Measurements from ENCODE around the gene ZSWIM6.

ZSWIM6 gene

GRCh38 chr5:61538722-61539501 lies 206.9 kb downstream of the ZSWIM6 start:
- H3K4me3 ChIP-seq (ENCODE audit: control insufficient read depth in 1 of 7, extremely low read depth in 1 of 7, insufficient read depth in 4 of 7, low read depth in 2 of 7, low read length in 6 of 7) = no peak overlapping the region
- H3K27me3 ChIP-seq (replicated peaks in 2 of 5; ENCODE audit: control insufficient read depth in 4 of 5, insufficient read depth in 5 of 5, low read length in 4 of 5) = no peaks in the 10 kb centered on the region
- H3K4me1 ChIP-seq (ENCODE audit: control extremely low read depth in 1 of 4, control insufficient read depth in 4 of 4, insufficient read depth in 4 of 4, low read length in 3 of 4) = peaks cover 2 to 10% (median 7%) of the 10 kb centered on the region in 4 experiments
- POLR2A ChIA-PET = no interaction called here
- peaks cover 27 to 52% (median 36%) of the 10 kb centered on the region in 4 experiments for H3K36me3 ChIP-seq (ENCODE audit: control insufficient read depth in 4 of 4, insufficient read depth in 4 of 4, low read length in 3 of 4)
- DNase-seq = no peak
- H3K9me3 ChIP-seq (ENCODE audit: control extremely low read depth in 1 of 5, control insufficient read depth in 4 of 5, insufficient read depth in 2 of 5, low read depth in 1 of 5, low read length in 4 of 5) = peaks cover 0 to 21% (median 20%) of the 10 kb centered on the region in 5 experiments
- H3K27ac ChIP-seq (ENCODE audit: insufficient read depth in 1 of 2, low read depth in 1 of 2, low read length in 2 of 2, poor library complexity in 1 of 2, severe bottlenecking in 2 of 2) = no peak overlapping the region
- 100% methylated on average over 5 of the region's 5 CpGs for WGBS (ENCODE audit: insufficient coverage)
- CTCF ChIA-PET = interaction anchor here (0.5 to 1.5 kb wide), 2 partner anchors 11 to 1849 kb away, joined by 3 to 4 read pairs; no protein-coding TSS in a partner anchor

DNA sequence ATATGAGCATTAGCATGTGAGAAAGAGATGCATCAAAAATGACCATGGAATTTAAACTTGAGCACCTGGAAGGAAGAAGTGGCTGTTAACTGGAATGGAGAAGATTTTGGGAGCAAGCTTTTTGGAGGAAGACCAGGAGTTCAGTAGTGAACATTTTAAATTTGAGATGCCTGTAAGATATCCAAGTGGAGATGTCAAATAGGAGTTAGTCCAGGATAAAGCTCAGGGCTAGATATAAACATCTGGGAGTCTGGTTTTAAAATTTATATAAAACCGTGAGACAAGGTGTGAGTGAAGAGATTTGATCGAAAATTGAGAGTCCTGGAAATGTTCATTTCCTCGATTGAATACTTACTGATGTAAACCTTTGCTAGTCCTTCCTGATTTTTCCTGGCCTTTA lies 217.5 kb downstream of the ZSWIM6 start:
- Histone ChIP-seq H3K27me3 (replicated peaks in 2 of 5; ENCODE audit: control insufficient read depth in 4 of 5, insufficient read depth in 5 of 5, low read length in 4 of 5) (no peaks in the 10 kb centered on the region), H3K4me3 (ENCODE audit: control insufficient read depth in 1 of 7, extremely low read depth in 1 of 7, insufficient read depth in 4 of 7, low read depth in 2 of 7, low read length in 6 of 7) (no peak overlapping the region), H3K27ac (ENCODE audit: insufficient read depth in 1 of 2, low read depth in 1 of 2, low read length in 2 of 2, poor library complexity in 1 of 2, severe bottlenecking in 2 of 2) (no peak overlapping the region), H3K9me3 (ENCODE audit: control extremely low read depth in 1 of 5, control insufficient read depth in 4 of 5, insufficient read depth in 2 of 5, low read depth in 1 of 5, low read length in 4 of 5) (peaks cover 0 to 2% (median 0%) of the 10 kb centered on the region in 5 experiments), H3K36me3 (ENCODE audit: control insufficient read depth in 4 of 4, insufficient read depth in 4 of 4, low read length in 3 of 4) (peaks cover 3 to 11% (median 6%) of the 10 kb centered on the region in 4 experiments), H3K4me1 (ENCODE audit: control extremely low read depth in 1 of 4, control insufficient read depth in 4 of 4, insufficient read depth in 4 of 4, low read length in 3 of 4) (no peaks in the 10 kb centered on the region)
- WGBS (ENCODE audit: insufficient coverage) = 95% methylated on average over 3 of the region's 3 CpGs
- no peak for DNase-seq
- ChIA-PET POLR2A (no interaction called here), CTCF (no interaction called here)

DNA sequence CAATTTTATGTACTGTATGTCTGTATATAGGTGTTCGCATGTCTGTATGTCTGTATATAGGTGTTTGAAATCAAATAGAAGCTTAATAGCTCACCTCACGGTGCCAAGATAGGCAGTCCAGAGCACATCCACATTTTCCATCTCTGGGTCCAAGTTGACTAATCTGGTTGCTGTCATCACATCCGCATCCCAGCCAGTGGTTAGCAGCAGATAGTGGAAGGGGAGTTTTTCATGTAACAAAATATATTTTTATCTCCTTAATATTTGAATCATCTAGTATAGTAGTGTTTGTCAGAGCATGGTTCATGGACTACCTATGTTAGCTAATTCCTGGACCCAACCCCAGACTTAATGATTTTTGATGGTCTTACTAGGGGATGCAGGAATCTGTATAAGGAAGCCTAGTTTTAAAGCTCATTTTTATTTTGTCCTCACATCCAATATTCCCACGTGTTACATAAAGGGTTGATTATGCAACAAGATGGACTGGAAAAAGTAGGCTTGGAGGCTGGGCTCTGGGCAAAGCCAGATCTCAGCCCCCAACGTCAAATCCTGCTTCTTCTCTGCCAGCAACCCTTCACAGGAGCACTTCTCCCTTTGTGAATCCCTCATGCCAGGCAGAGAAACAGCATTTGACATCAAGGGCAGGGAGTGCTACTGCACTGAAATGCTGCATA lies 219.7 kb downstream of the ZSWIM6 start:
- H3K4me1 ChIP-seq (ENCODE audit: control extremely low read depth in 1 of 4, control insufficient read depth in 4 of 4, insufficient read depth in 4 of 4, low read length in 3 of 4) = no peaks in the 10 kb centered on the region
- H3K27me3 ChIP-seq (replicated peaks in 2 of 5; ENCODE audit: control insufficient read depth in 4 of 5, insufficient read depth in 5 of 5, low read length in 4 of 5) = no peaks in the 10 kb centered on the region
- H3K27ac ChIP-seq (ENCODE audit: insufficient read depth in 1 of 2, low read depth in 1 of 2, low read length in 2 of 2, poor library complexity in 1 of 2, severe bottlenecking in 2 of 2) = no peak overlapping the region
- peaks cover 0 to 4% (median 3%) of the 10 kb centered on the region in 4 experiments for H3K36me3 ChIP-seq (ENCODE audit: control insufficient read depth in 4 of 4, insufficient read depth in 4 of 4, low read length in 3 of 4)
- WGBS (ENCODE audit: insufficient coverage) = 100% methylated on average over 1 of the region's 5 CpGs
- ChIA-PET POLR2A (no interaction called here), CTCF (interaction anchor here (0.8 kb wide), 1 partner anchor 17 kb away, joined by 3 read pairs; no protein-coding TSS in a partner anchor)
- H3K9me3 ChIP-seq (ENCODE audit: control extremely low read depth in 1 of 5, control insufficient read depth in 4 of 5, insufficient read depth in 2 of 5, low read depth in 1 of 5, low read length in 4 of 5) = no peaks in the 10 kb centered on the region
- DNase-seq = no peak
- H3K4me3 ChIP-seq (ENCODE audit: control insufficient read depth in 1 of 7, extremely low read depth in 1 of 7, insufficient read depth in 4 of 7, low read depth in 2 of 7, low read length in 6 of 7) = no peak overlapping the region

- H3K27ac ChIP-seq (ENCODE audit: insufficient read depth in 1 of 2, low read depth in 1 of 2, low read length in 2 of 2, poor library complexity in 1 of 2, severe bottlenecking in 2 of 2) = no peak overlapping the region
- H3K9me3 ChIP-seq (ENCODE audit: control extremely low read depth in 1 of 5, control insufficient read depth in 4 of 5, insufficient read depth in 2 of 5, low read depth in 1 of 5, low read length in 4 of 5) = peaks cover 0 to 2% (median 0%) of the 10 kb centered on the region in 5 experiments
- ChIA-PET CTCF (no interaction called here), POLR2A (no interaction called here)
- H3K4me1 ChIP-seq (ENCODE audit: control extremely low read depth in 1 of 4, control insufficient read depth in 4 of 4, insufficient read depth in 4 of 4, low read length in 3 of 4) = no peaks in the 10 kb centered on the region
- H3K27me3 ChIP-seq (replicated peaks in 2 of 5; ENCODE audit: control insufficient read depth in 4 of 5, insufficient read depth in 5 of 5, low read length in 4 of 5) = no peaks in the 10 kb centered on the region
- no peaks in the 10 kb centered on the region for H3K36me3 ChIP-seq (ENCODE audit: control insufficient read depth in 4 of 4, insufficient read depth in 4 of 4, low read length in 3 of 4)
- no peak for DNase-seq
- no peak overlapping the region for H3K4me3 ChIP-seq (ENCODE audit: control insufficient read depth in 1 of 7, extremely low read depth in 1 of 7, insufficient read depth in 4 of 7, low read depth in 2 of 7, low read length in 6 of 7)
Measured at GRCh38 chr5:61559146-61559545, 227.1 kb downstream of the ZSWIM6 start.

- WGBS (ENCODE audit: insufficient coverage) = no CpG with 5 or more reads among the region's 1 CpG
- Histone ChIP-seq H3K4me3 (ENCODE audit: control insufficient read depth in 1 of 7, extremely low read depth in 1 of 7, insufficient read depth in 4 of 7, low read depth in 2 of 7, low read length in 6 of 7) (no peak overlapping the region), H3K36me3 (ENCODE audit: control insufficient read depth in 4 of 4, insufficient read depth in 4 of 4, low read length in 3 of 4) (no peaks in the 10 kb centered on the region), H3K9me3 (ENCODE audit: control extremely low read depth in 1 of 5, control insufficient read depth in 4 of 5, insufficient read depth in 2 of 5, low read depth in 1 of 5, low read length in 4 of 5) (peaks cover 0 to 2% (median 0%) of the 10 kb centered on the region in 5 experiments), H3K27me3 (replicated peaks in 2 of 5; ENCODE audit: control insufficient read depth in 4 of 5, insufficient read depth in 5 of 5, low read length in 4 of 5) (no peaks in the 10 kb centered on the region), H3K27ac (ENCODE audit: insufficient read depth in 1 of 2, low read depth in 1 of 2, low read length in 2 of 2, poor library complexity in 1 of 2, severe bottlenecking in 2 of 2) (no peak overlapping the region), H3K4me1 (ENCODE audit: control extremely low read depth in 1 of 4, control insufficient read depth in 4 of 4, insufficient read depth in 4 of 4, low read length in 3 of 4) (no peaks in the 10 kb centered on the region)
- CTCF ChIA-PET = no interaction called here
- POLR2A ChIA-PET = no interaction called here
- no peak for DNase-seq
Measured at GRCh38 chr5:61559722-61560121, 227.7 kb downstream of the ZSWIM6 start.

- no peak for DNase-seq
- Histone ChIP-seq H3K27me3 (replicated peaks in 2 of 5; ENCODE audit: control insufficient read depth in 4 of 5, insufficient read depth in 5 of 5, low read length in 4 of 5) (no peaks in the 10 kb centered on the region), H3K4me3 (ENCODE audit: control insufficient read depth in 1 of 7, extremely low read depth in 1 of 7, insufficient read depth in 4 of 7, low read depth in 2 of 7, low read length in 6 of 7) (no peak overlapping the region), H3K27ac (ENCODE audit: insufficient read depth in 1 of 2, low read depth in 1 of 2, low read length in 2 of 2, poor library complexity in 1 of 2, severe bottlenecking in 2 of 2) (no peak overlapping the region), H3K4me1 (ENCODE audit: control extremely low read depth in 1 of 4, control insufficient read depth in 4 of 4, insufficient read depth in 4 of 4, low read length in 3 of 4) (no peaks in the 10 kb centered on the region), H3K36me3 (ENCODE audit: control insufficient read depth in 4 of 4, insufficient read depth in 4 of 4, low read length in 3 of 4) (no peaks in the 10 kb centered on the region), H3K9me3 (ENCODE audit: control extremely low read depth in 1 of 5, control insufficient read depth in 4 of 5, insufficient read depth in 2 of 5, low read depth in 1 of 5, low read length in 4 of 5) (peaks cover 0 to 3% (median 0%) of the 10 kb centered on the region in 5 experiments)
- ChIA-PET CTCF (no interaction called here), POLR2A (no interaction called here)
- WGBS (ENCODE audit: insufficient coverage) = 100% methylated on average over 1 of the region's 3 CpGs
Measured at GRCh38 chr5:61563401-61563800, 231.3 kb downstream of the ZSWIM6 start.

GRCh38 chr5:61567337-61567736 lies 235.3 kb downstream of the ZSWIM6 start:
- H3K27ac ChIP-seq (ENCODE audit: insufficient read depth in 1 of 2, low read depth in 1 of 2, low read length in 2 of 2, poor library complexity in 1 of 2, severe bottlenecking in 2 of 2) = no peak overlapping the region
- H3K4me1 ChIP-seq (ENCODE audit: control extremely low read depth in 1 of 4, control insufficient read depth in 4 of 4, insufficient read depth in 4 of 4, low read length in 3 of 4) = no peaks in the 10 kb centered on the region
- H3K27me3 ChIP-seq (replicated peaks in 2 of 5; ENCODE audit: control insufficient read depth in 4 of 5, insufficient read depth in 5 of 5, low read length in 4 of 5) = no peaks in the 10 kb centered on the region
- POLR2A ChIA-PET = no interaction called here
- H3K4me3 ChIP-seq (ENCODE audit: control insufficient read depth in 1 of 7, extremely low read depth in 1 of 7, insufficient read depth in 4 of 7, low read depth in 2 of 7, low read length in 6 of 7) = no peak overlapping the region
- CTCF ChIA-PET = interaction anchor here (1.1 kb wide), 1 partner anchor 49 kb away, joined by 3 read pairs; no protein-coding TSS in a partner anchor
- no peak for DNase-seq
- H3K9me3 ChIP-seq (ENCODE audit: control extremely low read depth in 1 of 5, control insufficient read depth in 4 of 5, insufficient read depth in 2 of 5, low read depth in 1 of 5, low read length in 4 of 5) = peaks cover 0 to 3% (median 0%) of the 10 kb centered on the region in 5 experiments
- 94% methylated on average over 4 of the region's 5 CpGs for WGBS (ENCODE audit: insufficient coverage)
- no peaks in the 10 kb centered on the region for H3K36me3 ChIP-seq (ENCODE audit: control insufficient read depth in 4 of 4, insufficient read depth in 4 of 4, low read length in 3 of 4)

Measured in common myeloid progenitor, CD34-positive (primary cell).